H1 (cell line): ENCODE measurements around the gene FMNL2.

Source experiments
- BACH1 ChIP-seq: IDR thresholded peaks from 2 replicates; pipeline ENCODE4 v1.6.1; 2012; ENCODE audit warnings: low read length, improper control_type of control experiment
- CREB1 ChIP-seq: IDR thresholded peaks from 2 replicates; pipeline ENCODE4 v1.6.1; 2012; ENCODE audit warnings: inconsistent platforms
- CTCF ChIP-seq, 3 experiments: IDR thresholded peaks; 1 replicate in 2 of 3; 2 replicates in 1 of 3; pipeline versions ENCODE4 v1.5.1 to v1.6.1; 2011; ENCODE audit warnings: low read length in 3 of 3, mild to moderate bottlenecking in 3 of 3, inconsistent platforms in 2 of 3, low read depth in 1 of 3, moderate library complexity in 1 of 3; ENCODE audit not compliant: insufficient read depth in 1 of 3; ENCODE audit errors: control extremely low read depth in 1 of 3
- HDAC2 ChIP-seq, 2 experiments: fragments of 300-600 bp in 1 of 2; sonication (generic) in 1 of 2; IDR thresholded peaks; 2 replicates each; pipeline ENCODE4 v1.6.1; 2011 to 2012; ENCODE audit warnings: low read depth in 2 of 2, low read length in 2 of 2, mild to moderate bottlenecking in 2 of 2, moderate library complexity in 2 of 2, borderline replicate concordance in 1 of 2, inconsistent platforms in 1 of 2
- JUND ChIP-seq: IDR thresholded peaks from 2 replicates; pipeline ENCODE4 v1.6.1; 2011; ENCODE audit warnings: mild to moderate bottlenecking, improper control_type of control experiment, low read length
- KDM1A ChIP-seq: fragments of 200-600, 300-600 bp; sonication (generic); IDR thresholded peaks from 2 replicates; pipeline ENCODE4 v1.7.1; 2016; ENCODE audit warnings: mild to moderate bottlenecking, low read length, borderline replicate concordance
- POLR2A ChIP-seq, 2 experiments: IDR thresholded peaks; 1 replicate in 1 of 2; 2 replicates in 1 of 2; pipeline ENCODE4 v1.6.1; 2011; ENCODE audit warnings: low read depth in 2 of 2, low read length in 2 of 2, mild to moderate bottlenecking in 2 of 2; ENCODE audit errors: control extremely low read depth in 1 of 2
- POLR2AphosphoS5 ChIP-seq: IDR thresholded peaks from 2 replicates; pipeline ENCODE4 v1.6.1; 2011; ENCODE audit warnings: low read depth, low read length
- RAD21 ChIP-seq, 2 experiments: IDR thresholded peaks in 1 of 2; conservative IDR thresholded peaks in 1 of 2; 2 replicates each; pipeline ENCODE4 v1.6.1; 2011; ENCODE audit warnings: low read depth in 2 of 2, low read length in 2 of 2, improper control_type of control experiment in 1 of 2, inconsistent platforms in 1 of 2, mild to moderate bottlenecking in 1 of 2, moderate library complexity in 1 of 2
- RNF2 ChIP-seq: fragments of 200-900, 300-1000 bp; sonication (generic); IDR thresholded peaks from 2 replicates; pipeline ENCODE4 v1.7.1; 2016; ENCODE audit warnings: borderline replicate concordance, low read depth, mild to moderate bottlenecking, antibody characterized with exemption, low read length; ENCODE audit not compliant: poor library complexity, severe bottlenecking; ENCODE audit errors: missing control alignments
- SP1 ChIP-seq: IDR thresholded peaks from 2 replicates; pipeline ENCODE4 v1.6.1; 2011; ENCODE audit warnings: low read depth, low read length
- YY1 ChIP-seq: IDR thresholded peaks from 2 replicates; pipeline ENCODE4 v1.6.1; 2011; ENCODE audit warnings: low read depth, mild to moderate bottlenecking, low read length
- ZNF274 ChIP-seq: IDR thresholded peaks from 2 replicates; pipeline ENCODE4 v1.7.0; 2012; ENCODE audit warnings: low read length, borderline replicate concordance; ENCODE audit errors: extremely low read depth
- TF ChIP-seq, protein P1 (sequence below): IDR thresholded peaks from 2 replicates; pipeline ENCODE4 v1.6.1; 2012; ENCODE audit warnings: inconsistent platforms

GRCh38 chr2:152375174-152375573 lies 40.2 kb downstream of the FMNL2 start:
- TF ChIP-seq RAD21 (IDR thresholded peaks at IDR 0.05 in 1 of 2, conservative IDR thresholded peaks at IDR 0.05 in 1 of 2; ENCODE audit: low read depth in 2 of 2, low read length in 2 of 2), result no peak
- TF ChIP-seq JUND, result no peak
- no peak for TF ChIP-seq YY1
- no peak for TF ChIP-seq CTCF (IDR thresholded peaks at IDR 0.05; ENCODE audit: control extremely low read depth in 1 of 3, insufficient read depth in 1 of 3, low read depth in 1 of 3, low read length in 3 of 3)
- TF ChIP-seq SP1, result no peak
- TF ChIP-seq POLR2A (IDR thresholded peaks at IDR 0.05; ENCODE audit: control extremely low read depth in 1 of 2, low read depth in 2 of 2, low read length in 2 of 2), result no peak
- TF ChIP-seq POLR2AphosphoS5, result no peak
- TF ChIP-seq BACH1, result no peak
- no peak for TF ChIP-seq CREB1
- no peak for TF ChIP-seq RNF2
- TF ChIP-seq HDAC2 (IDR thresholded peaks at IDR 0.05; ENCODE audit: borderline replicate concordance in 1 of 2, low read depth in 2 of 2, low read length in 2 of 2), result no peak
- TF ChIP-seq ZNF274, result no peak
- TF ChIP-seq KDM1A, result no peak
- TF ChIP-seq, protein P1, sequence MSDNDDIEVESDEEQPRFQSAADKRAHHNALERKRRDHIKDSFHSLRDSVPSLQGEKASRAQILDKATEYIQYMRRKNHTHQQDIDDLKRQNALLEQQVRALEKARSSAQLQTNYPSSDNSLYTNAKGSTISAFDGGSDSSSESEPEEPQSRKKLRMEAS, result no peak
